GM10266 (cell line): Measurements from ENCODE around the gene SNX24.

Experiments used
- DNase-seq: peaks from one replicate; pipeline ENCODE4 v3.0.0; 2012; ENCODE audit errors: extremely low spot score
- CTCF ChIP-seq: IDR thresholded peaks from 2 replicates; pipeline ENCODE4 v1.5.1; 2012; ENCODE audit warnings: mild to moderate bottlenecking, low read depth; ENCODE audit not compliant: control insufficient read depth, insufficient read depth; ENCODE audit errors: missing control alignments

Gene SNX24

GRCh38 chr5:122977319-122977718 is 131.9 kb downstream of the SNX24 start:
- DNase-seq = no peak
- no peak for TF ChIP-seq CTCF

GRCh38 chr5:122978068-122978467 is 132.7 kb downstream of the SNX24 start:
- no peak for DNase-seq
- TF ChIP-seq CTCF = no peak

GRCh38 chr5:122978644-122979297 is 133.4 kb downstream of the SNX24 start:
- no peak for TF ChIP-seq CTCF
- no peak for DNase-seq

GRCh38 chr5:122981846-122982245 is 136.4 kb downstream of the SNX24 start:
- no peak for TF ChIP-seq CTCF
- DNase-seq = no peak

GRCh38 chr5:122982376-122982775 is 137.0 kb downstream of the SNX24 start:
- no peak for DNase-seq
- TF ChIP-seq CTCF = no peak

- no peak for DNase-seq
- no peak for TF ChIP-seq CTCF
Measured at GRCh38 chr5:122984425-122984824, 139.0 kb downstream of the SNX24 start.

GRCh38 chr5:122985006-122985700 is 139.7 kb downstream of the SNX24 start:
- TF ChIP-seq CTCF = no peak
- no peak for DNase-seq
